IMR-90 (cell line): ENCODE data around the gene PEAK1.

ENCODE experiments used
- FOS ChIP-seq: fragments of 150-350 bp; IDR thresholded peaks from 2 replicates; pipeline ENCODE4 v1.6.1; 2016; ENCODE audit warnings: low read depth, low read length
- POLR2A ChIP-seq: IDR thresholded peaks from 2 replicates; pipeline ENCODE4 v1.6.1; 2012; ENCODE audit warnings: mild to moderate bottlenecking, low read depth, low read length

DNA sequence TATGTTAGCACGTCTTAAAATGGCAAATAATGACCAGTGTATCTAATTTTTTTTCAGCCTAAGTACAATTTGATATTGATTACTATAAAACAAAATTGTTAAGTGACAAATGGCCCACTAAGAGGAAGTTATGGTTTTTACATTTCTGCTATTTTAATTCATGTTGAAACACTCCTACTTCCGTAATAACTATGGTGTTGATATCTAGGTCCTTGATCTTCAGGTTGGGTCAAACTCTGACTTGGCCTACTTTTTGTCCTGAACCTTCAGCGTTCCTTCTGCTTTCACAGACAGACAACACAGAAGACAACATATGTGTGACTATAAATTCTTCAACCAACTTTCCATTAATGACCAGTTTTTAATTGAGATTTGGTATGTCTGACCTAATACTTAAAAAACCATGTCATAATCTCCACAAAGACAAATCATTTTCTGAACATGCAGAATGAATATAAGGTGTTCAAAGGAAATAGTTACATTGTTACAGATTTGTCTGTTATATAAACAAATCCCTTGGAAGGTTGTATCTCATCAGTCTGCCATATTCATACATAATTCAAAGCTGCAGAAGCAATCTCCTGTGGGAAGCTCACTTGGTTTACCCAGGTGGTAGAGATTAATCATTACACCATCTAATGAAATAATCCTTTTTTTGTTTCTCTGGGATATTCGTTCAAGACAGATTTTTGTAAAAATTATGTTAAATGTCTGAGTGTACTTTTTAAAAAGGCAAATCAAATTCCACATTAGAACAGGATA, 256.9 kb downstream of the PEAK1 start:
- no peak for TF ChIP-seq FOS
- TF ChIP-seq POLR2A: no peak
